KG1 (cell line): Measurements from ENCODE around the gene RBM39.
"Not testable (repeated sequence)": the region's sequence is repeated elsewhere in the genome, so short reads cannot be mapped to it uniquely, and the experiment has no call there.

Experiments
- DNase-seq: peaks from one replicate; lab custom pipeline; 2025; lab: John Stamatoyannopoulos, UW

Gene RBM39

GRCh38 chr20:35750611-35751010 is 8.6 kb upstream of the RBM39 start:
- no peak for DNase-seq

- DNase-seq: not testable (repeated sequence)
Measured at GRCh38 chr20:35744492-35744841, 2.4 kb upstream of the RBM39 start.

- DNase-seq: no peak
Measured at GRCh38 chr20:35743693-35744491, 1.8 kb upstream of the RBM39 start.

- DNase-seq: peak; percentile 58
Measured at GRCh38 chr20:35742741-35743523, 872 bp upstream of the RBM39 start.

- no peak for DNase-seq
Measured at GRCh38 chr20:35739294-35740163, 2.5 kb downstream of the RBM39 start.

GRCh38 chr20:35738410-35739179 is 3.5 kb downstream of the RBM39 start:
- no peak for DNase-seq

GRCh38 chr20:35737865-35738333 is 4.2 kb downstream of the RBM39 start:
- no peak for DNase-seq

GRCh38 chr20:35735826-35736470 is 6.1 kb downstream of the RBM39 start:
- DNase-seq: no peak

- DNase-seq: no peak
Measured at GRCh38 chr20:35734777-35735649, 7.0 kb downstream of the RBM39 start.

GRCh38 chr20:35734374-35734773 is 7.7 kb downstream of the RBM39 start:
- DNase-seq: no peak

GRCh38 chr20:35732644-35732982 is 9.4 kb downstream of the RBM39 start:
- DNase-seq: no peak

- no peak for DNase-seq
Measured at GRCh38 chr20:35731862-35732643, 10.0 kb downstream of the RBM39 start.

- DNase-seq: no peak
Measured at GRCh38 chr20:35731469-35731788, 10.6 kb downstream of the RBM39 start.

- no peak for DNase-seq
Measured at GRCh38 chr20:35730583-35731468, 11.2 kb downstream of the RBM39 start.

- no peak for DNase-seq
Measured at GRCh38 chr20:35729836-35730582, 12.1 kb downstream of the RBM39 start.

GRCh38 chr20:35729283-35729807 is 12.7 kb downstream of the RBM39 start:
- no peak for DNase-seq
